ENCODE data around the gene PTPA.

DNA sequence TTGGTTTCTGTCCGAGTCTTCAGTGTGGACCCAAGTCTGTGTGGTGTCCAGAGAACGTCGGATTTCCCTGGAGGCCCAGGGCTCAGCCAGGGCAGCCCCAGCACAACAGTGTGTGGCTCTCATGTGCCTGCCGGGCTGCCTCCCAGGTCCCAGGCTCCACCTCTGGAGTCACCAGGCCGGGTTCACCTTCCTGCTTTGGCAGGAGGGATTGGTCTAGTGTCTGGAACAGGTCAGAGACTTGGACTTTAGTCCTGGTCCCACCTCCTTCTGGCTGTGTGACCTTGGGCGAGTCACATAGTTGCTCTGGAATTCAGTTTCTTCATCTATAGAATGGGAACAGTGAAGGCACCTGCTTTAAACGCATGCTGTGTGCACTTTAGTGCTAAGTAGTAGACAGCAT lies 27.1 kb upstream of the PTPA start:
- TF ChIP-seq POLR2A (IDR thresholded peaks at IDR 0.05) (no peak), CTCF (IDR thresholded peaks at IDR 0.05) (no peak)
